CD4-positive, alpha-beta T cell treated with Interleukin-15 for 4 hours (primary cell): ENCODE data around the gene USH2A.

Experiments
- DNase-seq: peaks from one replicate; pipeline ENCODE4 v3.0.0-alpha.2; 2020; ENCODE audit warnings: low spot score

USH2A gene

DNA sequence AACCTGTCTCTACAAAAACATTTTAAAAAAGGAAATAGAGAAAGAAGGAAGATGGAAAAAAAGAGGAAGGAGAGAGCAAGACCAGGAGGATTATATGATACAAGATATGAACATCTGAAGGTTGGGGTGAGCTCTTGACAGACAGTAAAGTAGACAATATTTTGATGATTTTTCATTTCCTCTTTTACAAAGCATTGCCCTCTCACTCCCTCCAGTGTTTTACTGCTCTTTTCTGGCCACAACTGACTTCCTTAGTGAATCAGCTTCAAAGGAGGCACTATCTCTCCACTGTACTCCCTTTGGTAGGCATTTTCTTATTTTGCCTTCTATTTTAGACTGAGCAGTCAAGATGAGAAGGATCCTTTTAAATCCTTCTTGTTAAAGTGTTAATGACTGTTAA is 559.5 kb downstream of the USH2A start:
- DNase-seq, result no peak

DNA sequence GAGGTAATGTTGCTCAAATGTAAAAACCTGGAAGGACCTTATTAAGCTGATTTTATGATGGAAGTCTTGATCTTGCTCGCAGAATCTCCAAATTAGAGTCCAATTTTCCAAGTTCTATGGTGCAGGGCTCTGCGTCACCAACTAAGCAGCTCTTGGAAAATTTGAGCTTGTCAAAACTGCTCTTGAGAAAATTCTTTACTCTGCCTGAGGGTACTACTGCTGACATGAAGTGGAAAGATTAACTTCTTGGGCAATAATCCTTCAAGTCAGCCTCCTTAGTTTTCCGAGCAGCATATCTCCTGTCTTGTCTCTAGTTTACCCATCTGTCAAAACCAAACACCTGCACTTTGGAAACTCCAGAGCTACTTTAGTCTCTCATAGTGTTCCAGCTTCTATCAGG is 562.4 kb downstream of the USH2A start:
- DNase-seq, result no peak

DNA sequence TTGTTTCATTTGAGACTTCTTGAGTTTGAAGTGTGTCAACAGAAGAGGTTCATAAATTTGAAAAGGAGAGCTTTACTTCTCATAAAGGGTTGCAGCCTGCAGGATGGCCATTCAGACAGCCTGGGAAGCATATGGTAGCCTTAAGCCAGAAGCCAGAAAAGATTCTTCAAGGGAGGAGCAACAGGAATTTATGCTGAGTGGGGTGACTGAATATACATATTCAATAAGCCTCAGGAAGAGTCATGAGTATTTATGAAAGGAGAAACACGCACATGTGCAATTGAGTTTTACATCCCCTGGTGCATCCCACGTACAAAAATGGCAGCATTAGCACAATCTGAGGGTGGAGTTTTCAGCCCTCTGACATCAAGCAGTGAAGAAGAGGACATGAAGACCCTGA is 565.9 kb downstream of the USH2A start:
- DNase-seq, result no peak

DNA sequence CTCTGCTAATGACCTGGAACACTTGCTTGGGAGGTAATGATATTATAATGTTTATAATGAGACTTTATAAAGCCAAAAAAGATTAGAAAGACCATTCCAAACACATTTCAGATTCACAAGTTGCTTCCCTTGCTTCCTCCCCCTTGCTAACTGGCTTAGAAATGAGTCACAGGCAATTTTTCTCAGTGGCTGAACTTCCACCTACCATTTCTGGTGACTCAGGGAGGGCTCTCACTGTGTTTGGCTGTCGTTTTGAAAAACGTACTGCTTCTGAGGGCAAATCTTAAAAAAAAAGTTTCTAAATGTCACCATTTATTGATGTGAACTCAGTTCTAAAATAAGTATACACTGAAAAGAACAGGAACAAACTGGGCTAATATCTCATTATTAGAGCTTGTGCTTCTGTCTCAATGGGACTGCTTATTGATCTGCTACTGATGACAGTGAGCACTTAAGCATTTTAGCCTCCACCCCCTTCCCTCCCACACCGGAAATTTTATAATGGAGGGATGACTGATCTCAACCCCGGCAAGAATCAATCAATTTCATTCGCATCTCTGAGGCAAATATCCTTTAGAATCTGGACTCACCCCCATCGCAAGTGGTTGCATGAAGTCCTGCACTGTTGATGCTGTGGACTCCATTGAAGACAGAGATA is 577.9 kb downstream of the USH2A start:
- no peak for DNase-seq

DNA sequence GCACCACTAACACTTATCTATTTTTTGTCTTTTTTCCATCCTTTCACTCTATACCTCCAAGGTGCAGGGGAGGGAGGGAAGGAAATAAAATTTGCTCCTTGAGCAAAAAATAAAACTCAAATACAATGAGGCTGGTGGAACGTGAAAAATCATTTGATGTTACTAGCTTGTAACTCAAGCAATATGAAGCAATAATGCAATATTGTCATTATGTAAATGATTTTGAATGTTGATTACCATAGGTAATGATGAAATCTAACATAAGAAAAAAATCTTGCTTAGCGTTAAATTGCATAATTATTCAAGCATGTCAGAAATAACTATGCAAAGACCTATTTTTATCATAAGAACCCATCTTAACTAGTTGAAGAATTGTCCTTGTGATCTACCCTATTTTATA is 578.5 kb downstream of the USH2A start:
- no peak for DNase-seq

DNA sequence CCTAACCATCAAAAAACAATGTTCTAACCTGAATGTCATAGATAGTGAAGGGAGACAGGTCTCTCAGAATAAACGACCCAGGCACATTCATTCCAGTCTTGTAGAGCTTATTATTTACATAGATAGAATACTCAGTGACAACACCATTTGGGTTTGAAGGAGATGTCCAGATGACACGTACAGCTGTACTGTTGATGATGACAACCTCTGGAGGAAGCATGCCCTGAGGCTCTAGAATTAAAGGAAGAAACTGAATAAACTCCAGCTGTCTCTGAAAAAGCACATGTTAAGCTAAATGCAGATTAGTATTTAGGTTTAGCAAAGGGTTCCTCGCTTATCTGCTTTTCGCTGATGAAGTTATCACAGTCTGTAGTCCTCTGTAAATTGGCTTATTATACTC is 579.0 kb downstream of the USH2A start:
- no peak for DNase-seq

DNA sequence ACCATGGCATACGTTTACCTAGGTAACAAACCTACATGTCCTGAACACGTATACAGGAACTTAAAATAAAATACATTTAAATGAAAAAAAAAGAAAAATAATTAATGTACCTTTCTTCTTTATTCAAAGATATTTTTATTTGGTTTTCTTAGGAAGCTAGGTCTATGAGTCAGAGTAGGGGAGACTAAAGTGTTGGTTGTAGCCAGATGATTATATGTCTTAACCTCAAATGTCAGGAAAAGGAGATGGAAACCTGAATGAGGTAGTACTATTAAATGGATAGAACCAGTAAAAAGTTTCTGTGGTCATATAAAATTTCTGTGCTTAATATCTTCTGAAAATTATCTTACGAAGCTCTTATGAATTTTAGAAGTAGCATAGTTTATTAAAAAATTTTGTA is 580.3 kb downstream of the USH2A start:
- no peak for DNase-seq

DNA sequence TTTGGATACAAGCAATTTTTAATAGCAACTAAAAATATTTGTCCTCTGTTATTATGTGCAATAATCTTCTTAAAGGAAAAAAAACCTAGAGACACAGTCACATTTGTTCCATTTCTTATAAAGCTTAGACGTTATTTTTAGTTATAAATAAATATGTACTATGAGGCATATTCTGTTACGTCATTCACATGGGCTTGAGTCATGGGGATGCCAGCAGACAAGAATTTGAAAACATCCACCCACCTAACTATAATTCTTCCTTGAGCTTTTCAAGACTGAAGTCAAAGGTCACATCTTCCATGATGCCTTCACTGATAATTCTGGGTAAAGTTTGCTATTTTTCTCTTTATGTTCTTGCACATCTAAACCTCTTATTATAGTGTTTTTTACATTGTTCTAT is 587.3 kb downstream of the USH2A start:
- no peak for DNase-seq

DNA sequence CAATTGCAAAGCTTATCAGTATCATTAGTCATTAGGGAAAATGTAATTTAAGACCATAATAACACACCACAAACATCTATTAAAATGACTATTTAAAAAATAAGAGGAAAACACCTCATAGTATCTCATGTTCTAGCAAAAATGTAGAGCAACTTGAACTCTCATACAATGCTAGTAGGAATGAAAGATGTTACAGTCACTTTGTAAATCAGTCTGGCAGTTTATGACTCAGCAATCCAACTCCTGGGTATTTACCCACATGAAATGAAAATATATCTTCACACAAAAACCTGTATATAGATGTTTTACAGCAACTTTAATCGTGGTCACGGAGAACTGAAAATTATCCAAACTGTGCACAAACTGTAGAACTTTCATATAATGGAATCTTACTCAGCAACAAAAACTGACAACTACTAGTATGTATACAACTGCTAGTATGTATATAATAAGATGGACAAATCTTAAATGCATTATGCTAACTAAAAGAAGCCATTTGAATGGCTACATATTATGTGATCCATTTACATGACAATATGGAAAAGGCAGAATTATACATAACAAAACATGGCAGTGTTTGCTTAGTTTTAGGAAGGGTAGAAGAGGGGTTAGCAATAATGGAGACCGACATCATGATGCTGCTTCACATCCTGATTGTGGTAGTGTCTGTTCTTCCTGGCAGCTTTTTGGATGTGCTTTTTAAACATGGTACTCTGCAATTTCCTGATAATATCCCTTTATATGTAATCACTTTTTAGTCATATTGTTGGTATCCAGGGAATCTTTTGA is 589.1 kb downstream of the USH2A start:
- no peak for DNase-seq

DNA sequence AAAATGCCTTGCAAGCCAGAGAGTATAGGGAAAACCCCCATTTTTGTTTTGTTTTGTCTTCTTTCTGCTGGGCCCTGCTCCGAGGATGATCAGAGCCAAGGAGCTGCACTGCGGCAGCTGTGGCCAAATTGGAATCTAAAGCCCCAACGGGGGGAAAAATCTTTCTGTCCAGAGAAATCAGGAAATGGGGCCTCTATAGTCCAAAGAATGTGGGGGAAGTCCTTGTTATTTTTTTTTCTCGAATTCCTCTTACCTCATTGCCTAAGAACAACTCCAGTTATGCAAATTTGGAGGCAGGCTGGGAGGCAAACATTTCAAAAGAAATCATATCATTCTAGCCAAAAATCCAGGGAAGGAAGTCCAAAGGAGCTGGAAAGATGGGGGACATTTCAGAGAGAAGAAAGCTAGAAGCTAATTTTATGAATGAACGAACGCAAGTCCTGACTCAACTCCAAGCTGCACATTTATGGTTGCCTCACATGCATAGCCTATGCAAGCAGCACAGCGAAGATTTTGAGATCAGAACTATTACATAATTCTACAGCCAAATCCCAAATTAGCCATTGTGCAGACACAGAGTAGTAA is 592.9 kb downstream of the USH2A start:
- DNase-seq, result no peak

DNA sequence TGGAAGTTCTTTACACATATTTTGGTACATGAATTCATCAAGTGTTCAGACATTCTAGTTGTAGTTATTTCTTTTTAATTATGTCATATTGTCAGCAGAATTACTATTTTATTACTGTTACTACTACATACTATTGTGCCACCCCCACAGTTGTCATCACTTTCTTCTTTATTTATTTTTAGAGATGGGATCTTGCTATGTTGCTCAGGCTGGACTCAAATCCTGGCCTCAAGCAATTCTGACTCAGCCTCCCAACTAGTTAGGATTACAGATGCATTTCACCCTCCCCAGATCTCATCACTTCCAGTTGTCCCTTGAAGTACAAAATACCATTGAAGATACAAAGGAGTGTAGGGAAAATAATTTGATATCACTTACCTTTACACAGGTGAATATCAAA is 598.2 kb downstream of the USH2A start:
- no peak for DNase-seq

DNA sequence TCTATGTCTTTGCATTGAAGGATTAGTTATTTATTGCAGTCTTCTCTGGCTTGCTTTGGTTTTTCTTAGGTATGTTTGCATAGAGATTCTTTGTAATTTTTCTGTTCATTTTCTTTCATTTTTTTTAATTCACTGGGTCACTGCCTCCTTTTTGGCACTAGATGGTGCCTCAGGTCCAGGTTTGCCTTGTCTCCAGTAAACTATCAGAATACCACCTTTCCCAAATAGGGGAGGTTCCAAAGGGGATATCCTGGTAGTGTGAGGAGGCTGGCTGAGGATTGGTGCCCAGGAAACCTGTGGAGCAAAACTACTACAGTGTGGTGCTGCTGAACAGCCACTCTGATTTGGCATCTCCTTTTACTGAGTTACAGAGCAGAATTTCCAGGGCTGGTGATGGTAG is 599.0 kb downstream of the USH2A start:
- no peak for DNase-seq

DNA sequence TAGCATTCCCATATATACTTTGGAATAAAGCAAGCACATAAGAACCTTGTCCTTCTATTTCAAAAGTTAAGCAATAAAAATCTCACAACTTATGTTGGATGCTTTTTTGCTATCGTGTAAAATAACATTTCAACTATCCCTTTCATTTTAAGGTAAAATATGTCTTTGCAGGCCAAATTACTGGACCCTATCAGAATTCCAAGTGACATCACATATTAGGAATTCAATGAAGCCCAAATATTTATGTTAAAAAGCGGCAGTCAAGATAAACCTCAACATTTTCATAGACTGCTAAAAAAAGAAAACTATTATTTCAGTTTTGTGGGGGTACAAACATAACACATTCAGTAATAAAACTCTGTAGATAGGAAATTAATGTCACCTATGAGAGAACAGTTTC is 604.1 kb downstream of the USH2A start:
- no peak for DNase-seq

DNA sequence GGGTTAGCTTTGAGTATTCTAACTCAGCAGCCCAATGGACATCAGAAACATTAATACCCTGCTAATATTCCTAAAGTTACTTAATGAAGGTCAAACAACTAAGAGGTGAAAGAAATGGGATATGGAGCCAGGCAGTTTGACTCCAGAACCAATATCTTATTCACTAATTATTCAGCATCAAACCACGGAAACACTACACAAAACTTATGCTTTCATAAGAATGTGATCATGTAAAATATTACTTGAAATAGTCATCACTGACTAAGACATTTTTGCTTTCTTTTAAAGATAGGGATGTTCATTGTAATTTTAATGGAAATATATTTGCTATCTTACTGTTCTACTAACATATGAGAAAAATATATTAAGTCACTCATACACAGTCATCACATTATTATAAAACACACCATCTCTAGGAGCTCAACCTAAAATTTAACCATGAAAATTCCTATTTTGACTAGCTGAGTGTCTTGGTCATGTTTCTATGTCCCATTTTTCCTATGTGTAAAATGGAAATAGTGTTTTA is 615.3 kb downstream of the USH2A start:
- no peak for DNase-seq

DNA sequence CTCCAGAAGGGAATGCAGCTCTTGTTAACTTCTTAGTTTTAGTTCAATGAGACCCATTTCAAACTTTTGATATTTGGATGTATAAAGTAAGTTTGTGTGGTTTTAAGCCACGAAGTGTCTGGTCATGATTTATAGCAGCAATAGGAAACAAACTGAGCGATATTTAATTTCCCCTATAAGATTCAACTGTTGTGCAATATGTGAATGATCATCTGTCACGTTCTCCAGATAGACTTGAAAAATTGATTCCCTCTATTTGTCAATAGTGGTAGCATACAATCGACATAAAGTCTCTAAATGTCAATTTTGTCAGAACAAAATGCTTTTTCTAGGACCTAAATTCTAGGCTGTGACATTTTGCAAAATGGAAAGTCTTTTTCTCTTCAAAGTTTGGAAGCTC is 616.0 kb downstream of the USH2A start:
- DNase-seq, result no peak

DNA sequence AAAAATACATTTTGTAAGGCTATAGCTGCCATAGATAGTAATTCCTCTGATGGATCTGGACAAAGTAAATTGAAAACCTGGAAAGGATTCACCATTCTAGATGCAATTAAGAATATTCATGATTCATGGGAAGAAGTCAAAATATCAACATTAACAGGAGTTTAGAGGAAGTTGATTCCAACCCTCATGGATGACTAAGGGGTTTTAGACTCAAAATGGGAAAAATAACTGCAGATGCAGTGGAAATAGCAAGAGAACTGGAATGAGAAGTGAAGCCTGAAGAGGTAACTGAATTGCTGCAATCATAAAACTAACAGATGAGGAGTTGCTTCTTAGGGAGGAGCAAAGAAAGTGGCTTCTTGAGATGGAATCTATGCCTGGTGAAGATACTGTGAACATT is 625.4 kb downstream of the USH2A start:
- no peak for DNase-seq

DNA sequence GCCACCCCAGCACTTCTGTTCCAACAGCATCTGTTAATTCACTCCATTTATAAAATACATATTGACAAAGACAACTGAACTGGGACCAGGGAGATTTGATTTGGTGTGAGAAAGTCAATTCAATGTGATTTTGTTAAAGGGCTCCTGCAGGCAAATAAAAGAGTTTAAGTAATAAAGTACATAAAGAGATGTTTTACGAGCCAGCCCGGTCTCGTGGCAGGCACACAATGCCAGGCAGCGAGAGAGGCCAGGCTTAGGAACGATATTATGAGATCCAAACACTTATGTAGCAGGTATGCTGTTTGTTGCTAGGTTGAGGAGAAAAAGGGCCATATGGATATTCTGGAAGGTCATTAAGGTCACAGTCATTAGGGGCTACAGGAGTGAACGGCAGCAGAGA is 629.1 kb downstream of the USH2A start:
- no peak for DNase-seq

DNA sequence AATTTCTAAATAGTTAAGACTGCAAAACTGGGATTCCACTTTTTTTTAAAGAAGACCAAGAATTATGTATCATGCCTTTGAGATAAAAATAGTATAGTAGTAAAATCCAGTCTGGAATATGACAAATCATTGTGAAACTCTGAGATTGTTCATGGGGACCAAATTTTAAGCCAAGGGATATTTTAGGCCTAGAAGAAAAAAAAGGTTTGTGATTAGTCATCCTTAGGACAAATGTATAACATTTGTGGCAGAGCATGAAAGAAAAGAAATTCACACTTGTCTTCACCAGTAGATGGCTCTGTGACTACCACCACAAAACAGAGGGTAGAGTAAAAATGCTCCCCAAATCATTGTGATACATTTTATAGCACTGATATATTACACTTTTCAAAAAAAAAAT is 630.1 kb downstream of the USH2A start:
- DNase-seq, result no peak

DNA sequence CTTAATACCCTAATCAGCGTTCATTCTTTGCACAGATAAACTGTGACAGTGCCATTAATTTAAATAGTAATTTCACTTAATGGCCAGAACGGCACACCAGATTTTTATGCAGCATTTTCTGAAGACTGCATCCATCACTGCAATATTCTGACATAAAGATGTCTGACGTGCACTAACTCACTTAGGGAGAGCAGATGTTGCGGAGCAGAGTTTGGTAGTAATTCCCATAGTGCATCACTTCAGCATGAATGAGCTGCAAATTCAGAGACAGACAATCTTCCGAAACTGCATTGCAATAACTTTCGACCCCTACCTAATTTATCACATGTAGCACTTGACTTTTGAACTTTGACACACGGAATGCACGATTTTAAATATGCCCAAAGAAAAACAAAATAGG is 630.8 kb downstream of the USH2A start:
- DNase-seq, result no peak

DNA sequence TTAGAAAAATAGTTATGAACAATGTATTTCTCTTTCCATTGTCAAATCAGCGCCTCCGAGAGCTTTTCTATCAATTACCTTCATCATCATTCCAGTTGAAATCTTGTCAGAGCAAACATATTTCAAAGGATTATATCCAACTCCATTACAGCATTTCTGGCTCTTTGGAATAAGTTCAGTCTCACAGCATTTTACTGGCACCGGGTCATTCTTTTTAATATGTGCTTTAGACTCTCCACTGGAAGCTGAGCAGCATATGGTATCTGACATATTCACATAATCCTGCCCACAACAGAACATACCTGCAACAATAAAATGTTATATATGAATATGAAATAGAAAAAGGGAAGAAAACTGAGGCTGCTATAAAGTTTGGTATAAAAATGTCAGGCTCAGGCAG is 633.3 kb downstream of the USH2A start:
- DNase-seq, result no peak

DNA sequence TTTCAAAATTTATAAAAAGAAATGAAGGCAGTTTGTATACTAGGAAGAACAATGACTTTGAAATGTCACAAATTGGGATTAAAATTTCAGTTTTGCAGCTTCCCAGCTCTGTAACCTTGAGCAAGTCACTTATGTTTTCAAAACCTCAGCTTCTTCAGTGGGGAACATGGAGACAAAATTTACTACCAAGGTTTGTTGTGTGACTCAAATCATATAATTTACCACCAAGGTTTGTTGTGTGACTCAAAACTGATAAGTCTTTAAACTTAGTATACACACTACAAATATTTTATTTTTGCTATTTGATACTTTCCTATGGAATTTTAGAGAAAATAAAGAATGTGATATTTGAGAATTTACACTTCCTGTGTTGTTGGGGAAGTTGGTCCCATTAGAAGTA is 636.3 kb downstream of the USH2A start:
- no peak for DNase-seq

DNA sequence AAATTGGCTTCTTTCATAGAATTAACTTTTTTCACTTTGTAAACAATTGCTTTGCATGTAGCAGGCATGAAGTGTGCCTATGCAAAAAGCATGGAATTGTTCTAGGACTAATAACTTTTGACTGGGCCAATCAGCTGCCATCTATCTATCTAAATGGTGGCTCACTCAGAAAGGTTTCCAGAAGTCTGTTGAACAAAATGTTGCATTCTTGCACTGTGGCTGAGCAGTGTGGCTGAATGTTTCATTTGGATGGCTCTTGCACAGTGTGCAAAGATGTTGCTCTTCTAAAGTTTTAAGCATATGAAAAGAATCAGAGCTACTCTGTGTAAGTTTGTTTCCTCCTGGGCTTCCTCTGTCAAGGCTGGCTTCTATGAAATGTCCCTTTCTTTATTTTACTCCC is 642.6 kb downstream of the USH2A start:
- DNase-seq, result no peak

DNA sequence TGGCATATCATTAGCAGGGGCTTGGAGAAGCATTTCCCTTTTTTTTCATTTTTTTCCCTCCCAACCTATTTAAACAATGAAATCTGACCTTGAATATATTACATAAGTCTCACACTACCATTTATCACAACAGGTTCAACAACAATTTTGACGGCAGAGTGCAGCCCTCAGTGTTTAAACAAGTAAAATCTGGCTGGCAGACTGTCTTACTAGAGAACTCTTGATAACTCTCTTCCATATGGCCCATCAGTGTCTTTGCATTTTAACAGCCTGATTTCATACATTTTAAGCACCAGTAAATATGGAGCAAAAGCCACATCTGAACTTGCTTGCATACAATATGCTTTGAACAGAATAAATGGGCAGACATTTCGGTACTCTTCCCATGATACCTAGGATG is 643.1 kb downstream of the USH2A start:
- DNase-seq, result no peak
